Adrenal gland (tissue), 12 donors: Measurements from ENCODE around the gene SOX1. TPM values are rescaled to one million over a fixed set of nuclear protein-coding genes. Genes with fewer than 3 reads are reported as not detected.

Experiments used
- DNase-seq, 7 donors: peaks; one replicate each; pipeline ENCODE4 v3.0.0-alpha.2; 2019 to 2020
- H3K27ac ChIP-seq, 5 donors: fragments of 200-600 bp; sonication (generic) in 4 of 5; 1 replicate in 3 of 5; 2 replicates in 2 of 5; pipeline versions ENCODE4 v1.5.1 to v1.8.0; 2016 to 2020; ENCODE audit warnings: mild to moderate bottlenecking in 1 of 5
- H3K27me3 ChIP-seq: fragments of 200-600 bp; 2 replicates; pipeline ENCODE4 v1.8.0; 2021
- H3K36me3 ChIP-seq, 2 donors: fragments of 200-600 bp; replicated peaks in 1 of 2; 1 replicate in 1 of 2; 2 replicates in 1 of 2; pipeline versions ENCODE4 v1.5.1 to v1.8.0; 2018 to 2022
- H3K4me1 ChIP-seq, 2 donors: fragments of 200-600 bp; replicated peaks in 1 of 2; 1 replicate in 1 of 2; 2 replicates in 1 of 2; pipeline versions ENCODE4 v1.5.1 to v1.8.0; 2018 to 2021
- H3K4me3 ChIP-seq, 4 donors: fragments of 200-600 bp; sonication (generic) in 3 of 4; one replicate each; pipeline ENCODE4 v1.5.1; 2016 to 2018
- H3K9me3 ChIP-seq, 3 donors: fragments of 200-600 bp; sonication (generic) in 1 of 3; replicated peaks in 1 of 3; 1 replicate in 2 of 3; 2 replicates in 1 of 3; pipeline versions ENCODE4 v1.5.1 to v1.8.0; 2016 to 2021
- POLR2A ChIP-seq, 2 donors: fragments of 450-650 bp; IDR thresholded peaks; one replicate each; pipeline ENCODE4 v1.6.1; 2017; ENCODE audit warnings: antibody characterized with exemption in 2 of 2, mild to moderate bottlenecking in 2 of 2, moderate library complexity in 1 of 2
- WGBS, 4 donors: extraction: QIAGEN DNeasy Blood & Tissue Kit in 2 of 4; methylation state at CpG; one replicate each; pipeline versions ENCODE4 v1.1.5 to v1.1.7; 2013 to 2017; 5-methylcytosine and 5-hydroxymethylcytosine counted together
- intact Hi-C, 2 donors: fragments of 100-400 bp; cut with DNase I; formaldehyde crosslinking; loops; one replicate each; pipeline versions ENCODE4 v1.14.1 to v1.15.0; 2022 to 2023
- polyA plus RNA-seq, 3 donors: library from polyadenylated mRNA; stranded (reverse); fragments of 200-250 nt in 2 of 3; fragments of 350-450 nt in 1 of 3; fragmentation: Illumina TruSeq in 1 of 3; extraction: RNeasy Lipid Tissue Mini Kit (QIAGEN cat#74804) in 1 of 3; gene quantifications; one replicate each; pipeline ENCODE4 v1.2.3, GENCODE V29; 2013 to 2014
- total RNA-seq, 9 donors: library from RNA; depleted of rRNA in 4 of 9; stranded (reverse); fragments of >200 nt in 4 of 9; fragments of 120-200 nt in 1 of 9; fragmentation: NEBNext Ultra II Directional in 1 of 9; extraction: Animal tissue kit (Norgen Biotek cat#: 25700) in 1 of 9; gene quantifications; one replicate each; pipeline versions ENCODE4 v1.1.0 to v1.2.4, GENCODE V29; 2013 to 2023
- TF ChIP-seq, protein P1 (sequence below), 6 experiments: fragments of 450-650 bp in 4 of 6; fragments of 200-600 bp in 2 of 6; sonication (generic) in 1 of 6; IDR thresholded peaks; 1 replicate in 5 of 6; 2 replicates in 1 of 6; pipeline versions ENCODE4 v1.5.1 to v1.8.0; 2016 to 2021; ENCODE audit warnings: antibody characterized with exemption in 6 of 6, mild to moderate bottlenecking in 2 of 6, moderate library complexity in 1 of 6
- donor health status: healthy with polysubstance abuse.
- donor health status: Bipolar disorder and iron deficiency.
- donor health status: DM: yes; HTN: yes; CAD: no.
- donor health status: DM: no; HTN: no; CAD: no.
- donor health status: DM: no; HTN: no; CAD: no.
- donor health status: DM: yes; HTN: yes; CAD: no.

SOX1 gene
- total and polyA plus RNA-seq, 12 donors = not detected

DNA sequence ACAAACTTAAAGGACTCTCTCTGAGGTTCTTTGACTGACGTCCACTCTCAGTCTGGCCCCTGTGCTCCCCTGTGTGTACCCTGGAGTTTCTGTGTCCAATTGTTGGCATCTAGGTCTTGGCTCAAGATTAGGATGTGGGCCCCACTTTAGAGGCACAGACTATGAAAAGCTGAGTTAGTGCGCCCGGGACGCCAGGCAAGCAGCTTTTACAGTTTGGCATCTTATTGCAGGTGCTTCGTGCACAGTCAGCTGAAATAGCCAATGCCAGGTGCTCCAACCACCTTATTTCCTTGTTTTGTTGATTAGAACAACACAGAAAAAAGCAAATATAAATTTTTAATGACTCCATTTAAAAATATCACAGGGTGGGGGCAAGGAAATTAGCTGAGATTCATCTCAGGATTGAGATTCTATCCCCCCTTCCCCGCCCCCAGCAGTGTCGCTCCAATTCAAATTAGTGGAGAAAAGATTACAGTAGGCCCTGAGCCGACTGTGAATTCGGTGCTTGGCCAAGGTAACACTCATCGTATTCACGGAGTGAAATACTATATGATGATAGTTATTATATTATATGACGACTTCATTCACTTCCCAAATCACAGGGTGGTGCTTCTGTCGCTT, 4.3 kb downstream of the SOX1 start:
- no peak for DNase-seq
- Histone ChIP-seq H3K9me3 (no peaks in the 10 kb centered on the region), H3K4me3 (no peak overlapping the region), H3K27ac (no peak overlapping the region), H3K4me1 (peaks cover 0 to 2% of the 10 kb centered on the region in 2 donors), H3K36me3 (no peaks in the 10 kb centered on the region), H3K27me3 (peaks cover 88% of the 10 kb centered on the region)
- 33 to 43% (median 37%) methylated on average over 13 of the region's 13 CpGs for WGBS, 4 donors
- TF ChIP-seq, protein P1, sequence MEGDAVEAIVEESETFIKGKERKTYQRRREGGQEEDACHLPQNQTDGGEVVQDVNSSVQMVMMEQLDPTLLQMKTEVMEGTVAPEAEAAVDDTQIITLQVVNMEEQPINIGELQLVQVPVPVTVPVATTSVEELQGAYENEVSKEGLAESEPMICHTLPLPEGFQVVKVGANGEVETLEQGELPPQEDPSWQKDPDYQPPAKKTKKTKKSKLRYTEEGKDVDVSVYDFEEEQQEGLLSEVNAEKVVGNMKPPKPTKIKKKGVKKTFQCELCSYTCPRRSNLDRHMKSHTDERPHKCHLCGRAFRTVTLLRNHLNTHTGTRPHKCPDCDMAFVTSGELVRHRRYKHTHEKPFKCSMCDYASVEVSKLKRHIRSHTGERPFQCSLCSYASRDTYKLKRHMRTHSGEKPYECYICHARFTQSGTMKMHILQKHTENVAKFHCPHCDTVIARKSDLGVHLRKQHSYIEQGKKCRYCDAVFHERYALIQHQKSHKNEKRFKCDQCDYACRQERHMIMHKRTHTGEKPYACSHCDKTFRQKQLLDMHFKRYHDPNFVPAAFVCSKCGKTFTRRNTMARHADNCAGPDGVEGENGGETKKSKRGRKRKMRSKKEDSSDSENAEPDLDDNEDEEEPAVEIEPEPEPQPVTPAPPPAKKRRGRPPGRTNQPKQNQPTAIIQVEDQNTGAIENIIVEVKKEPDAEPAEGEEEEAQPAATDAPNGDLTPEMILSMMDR (IDR thresholded peaks at IDR 0.05) = no peak
- no peak for TF ChIP-seq POLR2A (IDR thresholded peaks at IDR 0.05)
- intact Hi-C loops = no loop called here

GRCh38 chr13:112071723-112072533, 5.0 kb downstream of the SOX1 start:
- TF ChIP-seq POLR2A (IDR thresholded peaks at IDR 0.05) = no peak
- TF ChIP-seq, protein P1 (IDR thresholded peaks at IDR 0.05) = no peak
- Histone ChIP-seq H3K27me3 (peaks cover 88% of the 10 kb centered on the region), H3K4me3 (no peak overlapping the region)

GRCh38 chr13:112072534-112073244, 5.7 kb downstream of the SOX1 start:
- Histone ChIP-seq H3K4me3 (no peak overlapping the region), H3K27ac (no peak overlapping the region), H3K27me3 (peaks cover 85% of the 10 kb centered on the region), H3K9me3 (no peaks in the 10 kb centered on the region), H3K4me1 (no peaks in the 10 kb centered on the region), H3K36me3 (no peaks in the 10 kb centered on the region)
- intact Hi-C loops = no loop called here
- no peak for DNase-seq
- no peak for TF ChIP-seq POLR2A (IDR thresholded peaks at IDR 0.05)
- TF ChIP-seq, protein P1 (IDR thresholded peaks at IDR 0.05) = no peak
- WGBS, 4 donors = 0 to 2% (median 1%) methylated on average over 14 to 77 of the region's 77 CpGs

More at GRCh38 chr13:112071723-112072533, 5.0 kb downstream of the SOX1 start:
- no peaks in the 10 kb centered on the region for H3K36me3 ChIP-seq
- H3K9me3 ChIP-seq = no peaks in the 10 kb centered on the region
- H3K27ac ChIP-seq = no peak overlapping the region
- no peak for DNase-seq
- intact Hi-C loops = no loop called here
- WGBS, 4 donors = 15 to 32% (median 18%) methylated on average over 24 to 59 of the region's 59 CpGs
- H3K4me1 ChIP-seq = no peaks in the 10 kb centered on the region
